Skin epidermis (tissue), 12 donors: Measurements from ENCODE around the gene SYMPK.
"Not testable (repeated sequence)": the region's sequence is repeated elsewhere in the genome, so short reads cannot be mapped to it uniquely, and the experiment has no call there.

Source experiments
- H3K27ac ChIP-seq, 21 experiments: fragments of 200-600 bp; sonication (generic) in 11 of 21; one replicate each; pipeline ENCODE4 v1.5.0; 2020; ENCODE audit warnings: mild to moderate bottlenecking in 3 of 21, inconsistent platforms in 2 of 21, moderate library complexity in 2 of 21
- H3K4me3 ChIP-seq, 7 experiments: fragments of 200-600 bp; sonication (generic) in 2 of 7; one replicate each; pipeline ENCODE4 v1.5.0; 2020; ENCODE audit warnings: inconsistent platforms in 2 of 7, mild to moderate bottlenecking in 2 of 7, moderate library complexity in 1 of 7

The SYMPK gene

DNA sequence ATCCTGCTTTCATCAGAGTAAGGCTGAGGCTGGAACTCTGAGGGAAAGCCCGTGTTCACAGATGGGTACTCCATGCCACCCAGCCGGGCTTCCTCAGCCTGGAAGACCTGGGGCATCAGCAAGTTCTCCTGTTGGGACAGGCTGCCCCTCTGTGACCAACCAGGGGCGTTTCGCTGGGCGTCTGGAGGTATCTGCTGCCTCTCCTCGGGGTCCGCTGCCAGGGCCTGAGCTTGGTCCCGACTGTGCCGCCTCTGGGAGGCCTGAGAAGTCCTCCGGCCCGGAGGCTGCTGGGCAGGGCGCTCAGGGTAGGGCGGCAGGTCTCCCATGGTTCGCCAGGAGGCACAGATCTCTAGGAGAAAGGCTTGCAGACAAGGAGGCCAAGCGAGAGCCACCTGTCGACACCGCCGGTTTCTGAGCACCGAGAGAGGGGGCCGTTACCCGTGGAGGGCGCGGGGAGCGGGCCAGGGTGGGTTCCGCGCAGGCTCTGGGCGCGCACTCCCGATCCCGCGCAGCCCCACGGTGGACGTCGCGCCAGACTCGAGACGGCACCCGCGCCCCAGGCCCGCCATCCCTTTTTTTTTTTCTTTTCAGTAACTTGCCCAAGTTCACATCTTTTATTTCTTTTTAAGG, 48.0 kb downstream of the SYMPK start, which contains the start of gene RSPH6A:
Gene RSPH6A, minus strand, starts transcription at position 458 of the 630 bp plus-strand sequence. Its CDS starts 132 bp downstream, at position 326.
- peak within 1 kb of the TSS in 1 of 21 experiments; percentile 26 for H3K27ac ChIP-seq
- peak within 1 kb of the TSS in 3 of 7 experiments; percentile 1 to 18 (median 11) for H3K4me3 ChIP-seq

DNA sequence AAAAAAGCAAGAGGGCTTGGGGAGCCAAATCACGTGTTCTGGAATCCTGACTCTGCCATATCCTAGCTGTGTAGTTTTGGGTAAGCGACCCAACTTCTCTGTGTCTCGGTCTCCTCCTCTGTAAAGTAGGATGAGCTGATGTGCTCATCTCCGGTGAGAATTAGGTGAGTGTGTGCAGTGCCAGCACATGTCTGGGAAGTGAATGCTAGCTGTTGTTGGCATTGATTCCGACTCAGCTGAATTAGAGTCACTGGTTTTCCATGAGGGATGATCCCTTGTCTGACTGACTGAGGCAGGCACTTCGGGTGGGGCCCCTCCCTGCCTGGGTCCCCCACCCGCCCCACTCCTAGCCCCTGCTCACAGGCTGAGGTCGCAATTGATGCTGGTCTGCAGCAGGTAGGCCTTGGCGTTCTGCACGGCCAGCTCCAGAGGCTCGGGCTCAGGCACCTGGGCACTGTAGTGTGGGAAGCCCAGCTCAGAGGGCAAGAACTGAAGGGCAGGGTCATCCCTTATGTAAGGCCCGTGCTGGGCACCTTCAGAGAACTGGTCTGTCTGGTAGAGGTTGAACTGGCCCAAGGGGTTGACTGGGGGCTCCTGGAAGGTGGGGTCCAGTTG, 48.7 kb downstream of the SYMPK start:
- no peak overlapping the region for H3K4me3 ChIP-seq

GRCh38 chr19:45812297-45812696, 50.6 kb downstream of the SYMPK start:
- Histone ChIP-seq H3K4me3 (no peak overlapping the region), H3K27ac (peak overlapping the region in 6 of 21 experiments; percentile 10 to 50 (median 35))

More for the DNA sequence above, 48.7 kb downstream of the SYMPK start:
- H3K27ac ChIP-seq, result peak overlapping the region in 1 of 21 experiments; percentile 26

- peak overlapping the region in 1 of 21 experiments; percentile 18 for H3K27ac ChIP-seq
- no peak overlapping the region for H3K4me3 ChIP-seq
Observed at GRCh38 chr19:45809643-45810159, 53.2 kb downstream of the SYMPK start.

DNA sequence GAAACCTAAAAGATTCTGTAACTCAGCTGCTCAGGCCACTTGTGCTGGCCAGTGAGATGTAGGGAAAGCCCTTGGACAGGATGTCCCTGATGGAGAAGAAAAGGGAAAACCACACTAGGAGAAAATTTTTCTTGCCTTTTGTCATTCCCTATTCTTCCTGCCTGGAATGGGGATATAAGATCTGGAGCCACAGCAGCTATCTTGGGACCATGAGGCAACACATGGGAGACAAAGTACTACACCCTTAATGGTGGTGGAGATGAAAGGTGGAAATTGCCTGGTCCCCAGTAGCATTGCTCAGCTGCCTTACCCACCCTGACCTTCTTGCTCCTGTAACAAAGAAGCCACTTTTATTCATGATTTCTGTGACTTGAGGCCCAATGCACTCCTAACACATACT, 57.2 kb downstream of the SYMPK start:
- no peak overlapping the region for H3K27ac ChIP-seq
- no peak overlapping the region for H3K4me3 ChIP-seq

DNA sequence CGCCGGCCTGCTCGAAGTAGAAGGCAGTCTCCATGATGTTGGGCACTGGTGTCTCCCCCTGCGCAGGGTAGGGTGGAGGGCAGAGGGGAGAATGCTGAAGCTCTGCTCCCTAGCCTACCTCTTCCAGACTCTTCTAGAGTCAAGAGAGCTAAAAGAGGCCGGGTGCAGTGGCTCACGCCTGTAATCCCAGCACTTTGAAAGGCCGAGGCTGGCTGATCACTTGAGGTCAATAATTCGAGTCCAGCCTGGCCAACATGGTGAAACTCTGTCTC, 58.1 kb downstream of the SYMPK start:
- no peak overlapping the region for H3K27ac ChIP-seq
- H3K4me3 ChIP-seq, result no peak overlapping the region

- Histone ChIP-seq H3K4me3 (no peak overlapping the region), H3K27ac (no peak overlapping the region)
Observed at GRCh38 chr19:45804140-45804958, 58.6 kb downstream of the SYMPK start.

GRCh38 chr19:45801603-45802175, 61.3 kb downstream of the SYMPK start:
- Histone ChIP-seq H3K27ac (no peak overlapping the region), H3K4me3 (no peak overlapping the region)

DNA sequence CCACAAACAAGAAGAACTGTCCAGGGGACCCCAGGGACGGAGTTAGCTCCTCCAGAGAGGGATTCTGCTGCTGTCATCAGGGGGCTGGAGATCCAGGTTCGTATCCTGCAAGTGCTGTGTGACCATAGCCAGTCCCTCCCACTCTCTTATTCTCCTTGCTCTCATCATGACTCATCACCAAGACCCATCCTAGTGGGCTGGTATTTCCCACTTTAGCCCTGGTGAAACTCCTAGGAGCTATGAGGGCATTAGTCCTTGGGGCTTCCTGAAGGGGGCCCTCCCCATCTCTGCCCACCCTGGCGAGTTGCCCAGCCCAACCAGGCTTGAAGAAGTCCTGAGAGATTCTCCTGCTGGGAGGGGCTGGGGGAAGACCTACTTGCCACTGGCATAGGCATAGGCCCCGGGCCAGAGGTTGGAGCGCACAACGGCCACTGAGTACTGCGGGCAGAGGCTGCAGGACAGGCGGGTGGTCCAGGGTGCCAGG, 62.8 kb downstream of the SYMPK start:
- Histone ChIP-seq H3K4me3 (no peak overlapping the region), H3K27ac (peak overlapping the region in 4 of 21 experiments; percentile 6 to 45 (median 33))

DNA sequence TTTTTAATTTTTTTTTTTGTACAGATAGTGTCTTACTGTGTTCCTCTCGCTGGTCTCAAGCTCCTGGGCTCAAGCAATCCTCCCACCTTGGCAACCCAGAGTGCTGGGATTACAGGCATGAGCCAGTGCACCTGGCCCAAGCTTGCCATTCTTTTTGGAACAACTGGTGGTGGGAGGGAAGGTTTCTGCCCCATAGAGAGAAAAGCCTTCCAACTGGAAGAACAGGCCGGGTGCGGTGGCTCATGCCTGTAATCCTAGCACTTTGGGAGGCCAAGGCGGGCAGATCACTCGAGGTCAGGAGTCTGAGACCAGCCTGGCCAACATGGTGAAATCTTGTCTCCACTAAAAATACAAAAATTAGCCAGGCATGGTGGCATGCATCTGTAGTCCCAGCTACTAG, 63.4 kb downstream of the SYMPK start:
- not testable (repeated sequence) for H3K4me3 ChIP-seq
- H3K27ac ChIP-seq, result peak overlapping the region in 6 of 21 experiments; percentile 6 to 46 (median 34)

DNA sequence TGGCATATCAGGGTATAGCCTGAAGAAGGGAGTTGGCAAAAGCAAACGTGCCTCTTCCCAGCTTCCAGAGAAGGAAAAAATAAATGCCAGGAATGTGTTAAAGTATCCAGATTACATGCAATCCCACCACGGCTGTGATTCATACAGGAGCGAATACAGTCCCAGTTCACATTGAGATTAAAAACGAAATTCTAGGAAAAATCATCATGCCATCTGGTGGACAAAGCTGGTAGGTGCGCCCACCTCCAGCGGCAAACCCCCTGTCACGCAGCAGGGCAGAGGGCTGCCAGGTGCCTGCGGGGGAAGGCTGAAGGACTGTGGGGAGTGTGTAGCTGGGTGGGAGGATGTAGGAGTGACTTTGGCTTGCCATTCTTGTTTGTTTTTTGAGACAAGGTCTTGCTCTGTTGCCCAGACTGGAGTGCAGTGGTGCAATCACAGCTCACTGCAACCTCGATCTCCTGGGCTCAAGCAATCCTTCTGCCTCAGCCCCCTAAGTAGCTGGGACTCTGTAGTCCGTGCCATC, 63.9 kb downstream of the SYMPK start:
- H3K27ac ChIP-seq, result peak overlapping the region in 6 of 21 experiments; percentile 6 to 46 (median 34)

GRCh38 chr19:45794627-45795026, 68.3 kb downstream of the SYMPK start:
- H3K4me3 ChIP-seq, result no peak overlapping the region
- H3K27ac ChIP-seq, result no peak overlapping the region

More for the DNA sequence above, 63.9 kb downstream of the SYMPK start:
- H3K4me3 ChIP-seq, result no peak overlapping the region

DNA sequence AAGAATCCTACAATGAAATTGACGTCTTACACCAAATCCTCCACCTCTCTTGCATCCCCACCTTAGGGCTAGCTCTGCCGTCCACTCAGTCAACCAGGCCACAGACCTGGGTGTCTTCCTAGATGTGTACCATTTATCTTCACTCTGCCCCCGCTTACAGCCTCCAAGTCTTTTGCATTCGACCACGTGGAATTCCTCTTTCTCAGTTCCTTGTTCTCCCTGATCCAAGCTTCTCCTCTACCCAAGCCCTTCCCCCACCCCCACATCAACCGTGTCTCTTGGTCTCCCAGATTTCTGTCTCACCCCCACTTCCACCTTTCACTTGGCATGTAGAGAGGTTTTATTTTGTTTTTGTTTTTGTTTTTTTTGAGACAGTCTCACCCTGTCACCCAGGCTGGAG, 69.1 kb downstream of the SYMPK start:
- no peak overlapping the region for H3K27ac ChIP-seq
- no peak overlapping the region for H3K4me3 ChIP-seq

DNA sequence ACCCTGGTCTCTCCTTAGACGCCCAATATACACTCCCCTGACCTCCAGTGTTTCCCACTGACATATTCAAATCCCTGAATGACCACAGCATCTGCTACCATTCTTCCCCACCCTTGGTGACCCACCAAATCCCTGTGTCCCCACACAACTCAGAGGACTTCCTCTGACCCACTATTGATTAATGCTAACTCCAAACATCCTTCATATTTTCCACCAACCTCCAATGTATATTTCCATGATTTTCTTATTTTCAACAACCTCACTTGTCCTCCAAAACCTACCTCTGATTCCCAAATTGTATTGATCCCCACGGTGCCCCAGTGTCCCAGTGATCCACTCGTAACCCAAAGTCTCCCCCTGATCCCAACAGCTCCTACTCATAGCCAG, 69.8 kb downstream of the SYMPK start:
- H3K27ac ChIP-seq, result peak overlapping the region in 1 of 21 experiments; percentile 4
- peak overlapping the region in 3 of 7 experiments; percentile 58 to 82 (median 66) for H3K4me3 ChIP-seq

DNA sequence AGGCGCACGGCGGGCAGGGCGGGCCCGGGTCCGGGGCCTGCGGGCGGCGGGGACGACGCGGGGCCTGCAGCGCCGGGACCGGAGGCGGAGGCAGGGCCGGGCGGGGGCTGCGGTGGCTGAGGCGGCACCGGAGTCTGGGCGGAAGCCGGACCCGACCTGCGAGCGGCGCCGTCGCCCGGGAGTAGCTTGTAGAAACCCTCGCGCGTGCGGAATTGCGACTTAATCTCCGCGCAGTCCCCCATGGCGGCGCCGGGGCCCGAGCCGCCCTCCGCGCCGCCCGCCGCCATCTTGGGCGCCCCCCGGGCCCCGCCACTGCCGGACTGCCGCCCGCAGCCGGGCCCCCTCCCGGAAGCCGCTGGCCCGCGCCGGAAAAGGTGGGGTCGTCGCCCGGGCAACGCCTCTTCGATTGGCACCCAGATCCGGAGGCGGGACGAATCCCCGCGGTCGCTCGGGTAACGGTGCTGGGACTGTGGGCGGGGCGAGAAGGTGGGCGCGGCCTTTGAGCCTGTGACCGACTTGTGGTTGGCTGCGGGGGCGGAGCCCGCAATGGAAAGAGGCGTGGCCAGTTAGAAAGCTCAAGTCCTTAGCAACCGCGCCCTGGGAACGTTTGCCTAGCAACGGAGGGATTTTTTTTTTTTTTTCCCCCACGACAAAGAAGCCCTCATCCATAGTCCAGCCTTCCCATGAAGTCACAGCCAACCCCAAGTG, 70.3 kb downstream of the SYMPK start, which contains the start of gene DMWD:
Gene DMWD, minus strand, starts transcription at position 376 of the 708 bp plus-strand sequence. Its CDS starts 89 bp downstream, at position 287.
- H3K27ac ChIP-seq, result peak within 1 kb of the TSS in 20 of 21 experiments; percentile 53 to 89 (median 75)
- H3K4me3 ChIP-seq, result peak within 1 kb of the TSS; percentile 48 to 82 (median 58)

DNA sequence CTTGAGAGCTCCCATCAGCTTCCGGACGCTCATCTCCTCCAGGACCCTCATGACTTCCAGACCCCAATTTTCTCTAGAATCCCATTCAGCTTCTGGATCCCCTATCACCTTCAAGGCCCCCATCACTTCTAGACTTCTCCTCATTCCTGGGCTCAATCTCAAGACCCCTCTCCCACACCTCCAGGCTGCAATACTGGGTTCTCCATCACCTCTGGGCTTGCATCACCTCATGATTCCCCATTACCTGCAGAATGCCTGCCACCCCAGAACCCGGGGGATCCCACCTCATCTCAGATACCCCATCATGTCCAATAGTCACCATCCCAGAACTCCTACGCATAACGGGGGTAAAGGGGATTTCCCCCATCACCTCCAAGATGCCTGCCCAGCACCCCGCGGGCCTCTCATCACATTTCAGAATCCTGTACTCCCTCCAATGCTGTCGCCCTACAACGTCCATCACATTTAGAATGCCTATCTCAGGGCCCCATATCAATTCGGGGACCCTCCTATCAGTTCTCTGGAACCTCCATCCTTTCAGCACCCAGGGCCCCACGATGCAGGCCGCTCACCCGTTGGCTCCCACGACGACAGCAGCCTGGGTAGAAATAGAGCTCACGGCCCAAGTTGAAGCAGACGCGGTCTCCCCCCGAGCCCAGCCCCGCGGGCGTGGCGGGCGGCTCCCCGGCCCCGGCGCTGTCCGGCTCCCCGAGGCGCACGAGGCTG, 71.0 kb downstream of the SYMPK start:
- H3K27ac ChIP-seq, result peak overlapping the region in 19 of 21 experiments; percentile 3 to 89 (median 74)
- H3K4me3 ChIP-seq, result peak overlapping the region; percentile 48 to 82 (median 58)

- Histone ChIP-seq H3K4me3 (peak overlapping the region in 1 of 7 experiments; percentile 56), H3K27ac (no peak overlapping the region)
Observed at GRCh38 chr19:45790942-45791341, 72.0 kb downstream of the SYMPK start.
